Prostate gland (tissue), 2 donors: ENCODE data around the gene N4BP2L2.

Experiments
- POLR2A ChIP-seq: fragments of 450-650 bp; IDR thresholded peaks from one replicate; pipeline ENCODE4 v1.6.1; 2016; ENCODE audit warnings: antibody characterized with exemption, mild to moderate bottlenecking
- TF ChIP-seq, protein P1 (sequence below), 4 experiments: fragments of 200-600 bp in 2 of 4; fragments of 450-650 bp in 2 of 4; sonication (generic) in 2 of 4; IDR thresholded peaks; 1 replicate in 3 of 4; 2 replicates in 1 of 4; pipeline ENCODE4 v1.5.1; 2016 to 2019; ENCODE audit warnings: antibody characterized with exemption in 4 of 4, mild to moderate bottlenecking in 2 of 4, moderate library complexity in 2 of 4

DNA sequence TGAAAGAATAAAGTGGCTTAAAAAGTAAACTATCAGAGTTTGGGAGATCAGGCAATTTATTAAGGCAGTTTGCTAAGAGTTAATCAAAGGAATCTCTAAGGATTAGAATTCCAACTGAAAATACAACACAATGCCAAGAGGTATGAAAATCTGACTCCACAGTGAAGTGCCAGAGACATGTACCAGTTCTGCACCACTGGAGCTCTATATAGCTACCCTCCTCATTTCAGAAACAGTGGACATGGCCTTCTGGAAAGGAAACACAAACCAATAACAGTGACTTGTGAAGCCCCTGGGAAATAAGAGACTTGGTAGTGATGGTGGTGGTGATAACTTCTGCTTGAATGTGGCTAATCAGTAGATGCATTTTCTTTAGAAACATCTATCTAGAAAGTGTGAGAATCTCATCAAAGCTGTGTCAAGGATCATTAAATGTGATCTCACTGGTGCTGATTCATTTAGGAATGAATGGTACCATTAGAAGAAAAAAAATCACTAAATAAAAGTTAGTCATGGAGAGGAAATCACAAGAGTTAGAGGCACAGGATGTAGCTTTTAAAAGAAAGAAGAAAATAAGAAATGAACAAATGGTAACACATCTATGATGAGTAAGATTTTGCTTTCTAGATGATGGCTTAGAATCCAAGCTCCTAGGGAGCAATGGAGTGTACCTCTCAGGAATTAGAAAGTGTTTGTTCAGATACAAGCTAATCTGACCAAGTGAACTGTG, 90.5 kb downstream of the N4BP2L2 start:
- no peak for TF ChIP-seq POLR2A
- TF ChIP-seq, protein P1, sequence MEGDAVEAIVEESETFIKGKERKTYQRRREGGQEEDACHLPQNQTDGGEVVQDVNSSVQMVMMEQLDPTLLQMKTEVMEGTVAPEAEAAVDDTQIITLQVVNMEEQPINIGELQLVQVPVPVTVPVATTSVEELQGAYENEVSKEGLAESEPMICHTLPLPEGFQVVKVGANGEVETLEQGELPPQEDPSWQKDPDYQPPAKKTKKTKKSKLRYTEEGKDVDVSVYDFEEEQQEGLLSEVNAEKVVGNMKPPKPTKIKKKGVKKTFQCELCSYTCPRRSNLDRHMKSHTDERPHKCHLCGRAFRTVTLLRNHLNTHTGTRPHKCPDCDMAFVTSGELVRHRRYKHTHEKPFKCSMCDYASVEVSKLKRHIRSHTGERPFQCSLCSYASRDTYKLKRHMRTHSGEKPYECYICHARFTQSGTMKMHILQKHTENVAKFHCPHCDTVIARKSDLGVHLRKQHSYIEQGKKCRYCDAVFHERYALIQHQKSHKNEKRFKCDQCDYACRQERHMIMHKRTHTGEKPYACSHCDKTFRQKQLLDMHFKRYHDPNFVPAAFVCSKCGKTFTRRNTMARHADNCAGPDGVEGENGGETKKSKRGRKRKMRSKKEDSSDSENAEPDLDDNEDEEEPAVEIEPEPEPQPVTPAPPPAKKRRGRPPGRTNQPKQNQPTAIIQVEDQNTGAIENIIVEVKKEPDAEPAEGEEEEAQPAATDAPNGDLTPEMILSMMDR (IDR thresholded peaks at IDR 0.05), result no peak
